Stomach (tissue), 9 donors: ENCODE data around the gene FCHO2. TPM values are rescaled to one million over a fixed set of nuclear protein-coding genes. Genes with fewer than 3 reads are reported as not detected.

Source experiments
- DNase-seq, 2 donors: peaks; one replicate each; pipeline versions ENCODE4 v3.0.0 to v3.0.0-alpha.2; 2013 to 2019
- H3K27ac ChIP-seq, 5 donors: fragments of 200-600 bp in 4 of 5; sonication (generic) in 4 of 5; one replicate each; pipeline ENCODE4 v1.5.1; 2013 to 2019; ENCODE audit warnings: mild to moderate bottlenecking in 1 of 5, moderate library complexity in 1 of 5
- H3K27me3 ChIP-seq, 3 donors: fragments of 200-600 bp; sonication (generic); one replicate each; pipeline ENCODE4 v1.5.1; 2017 to 2019; ENCODE audit warnings: mixed run types in 1 of 3
- H3K36me3 ChIP-seq, 4 donors: fragments of 200-600 bp; sonication (generic); 1 replicate in 3 of 4; 2 replicates in 1 of 4; pipeline ENCODE4 v1.5.1; 2016 to 2019
- H3K4me1 ChIP-seq, 4 donors: fragments of 200-600 bp; sonication (generic); one replicate each; pipeline ENCODE4 v1.5.1; 2016 to 2019
- H3K4me3 ChIP-seq, 4 donors: fragments of 200-600 bp; sonication (generic) in 3 of 4; one replicate each; pipeline ENCODE4 v1.5.1; 2016 to 2019; ENCODE audit warnings: mild to moderate bottlenecking in 1 of 4
- H3K9me3 ChIP-seq, 4 donors: fragments of 200-600 bp; sonication (generic); one replicate each; pipeline ENCODE4 v1.5.1; 2016 to 2019
- EP300 ChIP-seq: sonication (generic); formaldehyde crosslinking; IDR thresholded peaks from one replicate; pipeline ENCODE4 v1.6.1; 2017; ENCODE audit warnings: antibody characterized with exemption
- POLR2A ChIP-seq, 4 donors: fragments of 450-650 bp; IDR thresholded peaks; one replicate each; pipeline ENCODE4 v1.6.1; 2016; ENCODE audit warnings: antibody characterized with exemption in 4 of 4, control low read depth in 2 of 4, mild to moderate bottlenecking in 1 of 4, moderate library complexity in 1 of 4
- POLR2AphosphoS5 ChIP-seq, 3 donors: sonication (generic); formaldehyde crosslinking; IDR thresholded peaks; one replicate each; pipeline ENCODE4 v1.6.1; 2016; ENCODE audit warnings: antibody characterized with exemption in 3 of 3
- WGBS, 5 donors: extraction: QIAGEN DNeasy Blood & Tissue Kit in 3 of 5; methylation state at CpG; one replicate each; pipeline versions ENCODE4 v1.1.5 to v1.1.7; 2013 to 2018; 5-methylcytosine and 5-hydroxymethylcytosine counted together
- intact Hi-C: fragments of 100-400 bp; cut with DNase I; formaldehyde crosslinking; loops from one replicate; pipeline ENCODE4 v1.15.1; 2023; ENCODE audit warnings: low total_unique reads
- polyA plus RNA-seq, 3 donors: library from polyadenylated mRNA; stranded (reverse); fragments of 200-250 nt; gene quantifications; one replicate each; pipeline ENCODE4 v1.2.3, GENCODE V29; 2013
- total RNA-seq, 5 donors: library from RNA; depleted of rRNA; stranded (reverse); fragments of >200 nt; gene quantifications; one replicate each; pipeline versions ENCODE4 v1.1.0 to v1.2.3, GENCODE V29; 2014 to 2016
- TF ChIP-seq, protein P1 (sequence below), 7 experiments: fragments of 450-650 bp in 4 of 7; fragments of 200-600 bp in 3 of 7; sonication (generic) in 3 of 7; IDR thresholded peaks; one replicate each; pipeline ENCODE4 v1.5.1; 2016 to 2019; ENCODE audit warnings: antibody characterized with exemption in 7 of 7, control low read depth in 2 of 7, mild to moderate bottlenecking in 1 of 7
- donor health status: healthy with polysubstance abuse.
- donor health status: Bipolar disorder and iron deficiency.
- donor health status: healthy.

FCHO2 gene
- total and polyA plus RNA-seq, 8 donors, result 6.9 to 46.1 (median 13.8) TPM

DNA sequence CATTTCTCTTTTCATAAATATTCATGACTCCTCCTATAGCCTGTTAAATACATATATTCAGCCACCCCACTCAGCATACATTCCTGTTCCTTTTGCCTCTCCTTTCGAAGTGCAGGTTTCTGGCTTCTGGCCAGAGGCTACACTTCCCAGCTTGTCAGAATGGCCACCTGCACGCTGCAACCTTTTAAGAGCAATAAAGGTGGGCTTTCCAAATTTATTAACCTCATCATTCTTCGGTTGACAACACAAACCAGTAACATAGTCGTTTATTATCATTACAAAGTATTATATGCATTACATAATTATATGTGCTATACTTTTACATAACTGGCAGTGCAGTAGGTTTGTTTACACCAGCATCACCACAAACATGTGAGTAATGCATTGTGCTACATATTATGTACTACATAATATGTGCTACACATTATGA, 148.0 kb downstream of the FCHO2 start:
- H3K9me3 ChIP-seq, result peaks cover 0 to 6% (median 0%) of the 10 kb centered on the region in 4 donors
- 68 to 77% (median 76%) methylated on average over 4 of the region's 4 CpGs for WGBS, 5 donors
- H3K27ac ChIP-seq, result no peak overlapping the region
- intact Hi-C loops, result no loop called here
- H3K27me3 ChIP-seq, result no peaks in the 10 kb centered on the region
- H3K4me3 ChIP-seq, result no peak overlapping the region
- DNase-seq, result no peak
- H3K36me3 ChIP-seq, result no peaks in the 10 kb centered on the region
- TF ChIP-seq, protein P1, sequence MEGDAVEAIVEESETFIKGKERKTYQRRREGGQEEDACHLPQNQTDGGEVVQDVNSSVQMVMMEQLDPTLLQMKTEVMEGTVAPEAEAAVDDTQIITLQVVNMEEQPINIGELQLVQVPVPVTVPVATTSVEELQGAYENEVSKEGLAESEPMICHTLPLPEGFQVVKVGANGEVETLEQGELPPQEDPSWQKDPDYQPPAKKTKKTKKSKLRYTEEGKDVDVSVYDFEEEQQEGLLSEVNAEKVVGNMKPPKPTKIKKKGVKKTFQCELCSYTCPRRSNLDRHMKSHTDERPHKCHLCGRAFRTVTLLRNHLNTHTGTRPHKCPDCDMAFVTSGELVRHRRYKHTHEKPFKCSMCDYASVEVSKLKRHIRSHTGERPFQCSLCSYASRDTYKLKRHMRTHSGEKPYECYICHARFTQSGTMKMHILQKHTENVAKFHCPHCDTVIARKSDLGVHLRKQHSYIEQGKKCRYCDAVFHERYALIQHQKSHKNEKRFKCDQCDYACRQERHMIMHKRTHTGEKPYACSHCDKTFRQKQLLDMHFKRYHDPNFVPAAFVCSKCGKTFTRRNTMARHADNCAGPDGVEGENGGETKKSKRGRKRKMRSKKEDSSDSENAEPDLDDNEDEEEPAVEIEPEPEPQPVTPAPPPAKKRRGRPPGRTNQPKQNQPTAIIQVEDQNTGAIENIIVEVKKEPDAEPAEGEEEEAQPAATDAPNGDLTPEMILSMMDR (IDR thresholded peaks at IDR 0.05), result no peak
- TF ChIP-seq EP300 (no peak), POLR2A (IDR thresholded peaks at IDR 0.05) (no peak), POLR2AphosphoS5 (IDR thresholded peaks at IDR 0.05) (no peak)
- H3K4me1 ChIP-seq, result no peaks in the 10 kb centered on the region

DNA sequence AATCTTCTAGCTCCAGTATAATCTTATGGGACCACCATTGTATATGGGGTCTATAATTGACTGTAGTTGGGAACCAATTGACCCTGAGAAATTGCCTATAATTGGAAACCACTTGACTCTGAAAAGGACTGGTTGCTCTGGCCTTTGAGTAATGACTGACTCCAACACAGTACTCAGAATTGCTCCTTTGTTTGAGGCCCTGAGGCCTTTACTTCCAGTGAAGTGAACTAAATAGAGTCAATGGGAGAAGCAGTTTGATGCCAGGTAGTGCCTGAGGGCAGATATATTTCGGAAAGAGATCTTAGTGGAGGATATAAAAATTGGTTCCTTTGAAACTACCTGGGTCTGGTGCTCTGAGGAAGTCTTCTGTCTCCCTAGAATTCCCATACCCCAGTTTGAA, 148.5 kb downstream of the FCHO2 start:
- Histone ChIP-seq H3K4me3 (no peak overlapping the region), H3K36me3 (no peaks in the 10 kb centered on the region), H3K9me3 (peaks cover 0 to 6% (median 0%) of the 10 kb centered on the region in 4 donors), H3K4me1 (no peaks in the 10 kb centered on the region), H3K27ac (no peak overlapping the region), H3K27me3 (no peaks in the 10 kb centered on the region)
- DNase-seq, result no peak
- WGBS, 5 donors, result 67 to 85% (median 83%) methylated on average over 1 of the region's 1 CpG
- TF ChIP-seq, protein P1 (IDR thresholded peaks at IDR 0.05), result no peak
- TF ChIP-seq POLR2A (IDR thresholded peaks at IDR 0.05) (no peak), EP300 (no peak), POLR2AphosphoS5 (IDR thresholded peaks at IDR 0.05) (no peak)
- intact Hi-C loops, result no loop called here

DNA sequence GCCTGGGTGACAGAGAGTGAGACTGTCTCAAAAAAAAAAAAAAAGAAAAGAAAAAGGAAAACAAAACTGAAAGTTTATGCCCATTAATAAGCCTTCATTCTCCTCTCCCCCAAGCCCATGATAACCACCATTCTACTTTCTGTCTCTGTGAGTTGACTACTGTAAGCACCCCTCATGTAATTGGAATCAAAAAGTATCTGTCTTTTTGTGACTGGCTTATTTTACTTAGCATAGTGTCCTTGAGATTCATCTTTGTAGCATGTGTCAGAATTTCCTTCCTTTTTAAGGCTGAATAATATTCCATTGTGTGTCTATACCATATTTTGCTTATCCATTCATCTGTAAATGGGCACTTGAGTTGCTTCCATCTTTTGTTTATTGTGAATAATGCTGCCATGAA, 150.5 kb downstream of the FCHO2 start:
- intact Hi-C loops, result no loop called here
- DNase-seq, result no peak
- peaks cover 0 to 6% (median 0%) of the 10 kb centered on the region in 4 donors for H3K9me3 ChIP-seq
- no peaks in the 10 kb centered on the region for H3K27me3 ChIP-seq
- no peaks in the 10 kb centered on the region for H3K4me1 ChIP-seq
- TF ChIP-seq POLR2A (IDR thresholded peaks at IDR 0.05) (no peak), EP300 (no peak), POLR2AphosphoS5 (IDR thresholded peaks at IDR 0.05) (no peak)
- TF ChIP-seq, protein P1 (IDR thresholded peaks at IDR 0.05), result no peak
- no peak overlapping the region for H3K4me3 ChIP-seq
- H3K27ac ChIP-seq, result no peak overlapping the region
- no peaks in the 10 kb centered on the region for H3K36me3 ChIP-seq

DNA sequence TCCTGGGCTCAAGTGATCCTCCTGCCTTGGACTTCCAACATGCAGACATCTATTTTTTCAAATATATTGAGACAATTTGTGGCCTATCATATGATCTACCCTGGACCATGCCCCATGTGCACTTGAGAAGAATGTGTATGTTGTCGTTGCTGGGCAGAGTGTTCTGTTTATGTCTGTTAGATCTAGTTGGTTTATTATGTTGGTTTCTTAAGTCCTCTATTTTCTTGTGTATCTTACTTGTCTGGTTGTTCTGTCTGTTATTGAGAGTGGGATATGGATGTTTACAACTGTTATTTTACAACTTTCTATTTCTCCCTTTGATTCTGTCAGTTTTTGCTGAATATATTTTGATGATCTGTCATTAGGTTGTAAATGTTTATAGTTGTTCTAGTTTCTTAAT, 154.3 kb downstream of the FCHO2 start:
- H3K4me3 ChIP-seq, result no peak overlapping the region
- no peak for DNase-seq
- peaks cover 0 to 5% (median 0%) of the 10 kb centered on the region in 4 donors for H3K4me1 ChIP-seq
- H3K27me3 ChIP-seq, result no peaks in the 10 kb centered on the region
- WGBS, 5 donors, result 67 to 86% (median 83%) methylated on average over 1 of the region's 1 CpG
- intact Hi-C loops, result no loop called here
- H3K27ac ChIP-seq, result no peak overlapping the region
- H3K9me3 ChIP-seq, result peaks cover 0 to 6% (median 0%) of the 10 kb centered on the region in 4 donors
- H3K36me3 ChIP-seq, result no peaks in the 10 kb centered on the region
- TF ChIP-seq, protein P1 (IDR thresholded peaks at IDR 0.05), result no peak
- no peak for TF ChIP-seq POLR2A (IDR thresholded peaks at IDR 0.05)
- no peak for TF ChIP-seq EP300
- TF ChIP-seq POLR2AphosphoS5 (IDR thresholded peaks at IDR 0.05), result no peak
